GM18870 (cell line): ENCODE results near the gene GALNT5.

Source experiments
- ATAC-seq: cut with Tn5 transposase; IDR thresholded peaks from one replicate; pipeline ENCODE4 v1.9.1; 2021; ENCODE audit warnings: moderate library complexity; ENCODE audit not compliant: unreplicated experiment

The GALNT5 gene

DNA sequence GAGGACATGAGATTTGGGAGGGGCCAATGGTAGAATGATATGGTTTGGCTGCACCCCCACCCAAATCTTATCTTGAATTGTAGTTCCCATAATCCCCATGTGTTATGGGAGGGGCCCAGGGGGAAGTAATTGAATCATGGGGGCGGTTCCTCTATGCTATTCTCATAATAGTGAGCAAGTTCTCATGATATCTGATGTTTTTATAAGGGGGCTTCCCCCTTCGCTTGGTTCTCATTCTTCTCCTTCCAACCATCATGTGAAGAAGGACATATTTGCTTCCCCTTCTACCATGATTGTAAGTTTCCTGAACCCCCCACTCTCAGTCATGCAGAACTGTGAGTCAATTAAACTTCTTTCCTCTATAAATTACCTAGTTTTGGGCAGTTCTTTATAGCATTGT is 105.1 kb downstream of the GALNT5 start:
- ATAC-seq = no peak

DNA sequence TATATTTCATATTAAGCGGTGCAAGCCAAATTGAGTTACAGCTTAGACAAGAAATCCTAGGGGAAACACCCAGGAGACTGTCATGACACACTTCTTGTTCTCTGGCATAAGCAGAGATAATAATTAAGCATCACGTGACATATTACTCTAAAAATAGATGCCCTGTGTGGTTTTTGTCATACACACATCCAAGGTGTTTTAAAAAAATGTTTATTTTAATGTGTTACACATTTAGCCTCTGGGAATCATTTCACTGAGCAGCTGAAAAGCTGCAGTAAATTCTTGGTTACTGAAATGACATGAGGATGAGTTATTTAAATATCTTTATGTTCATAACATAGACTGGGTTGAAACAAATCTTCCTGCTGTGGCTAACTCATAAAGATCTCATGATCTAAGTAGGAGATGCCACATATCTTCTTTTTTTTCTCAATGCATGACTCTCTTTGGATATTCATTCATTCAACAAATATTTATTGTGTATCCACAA is 106.2 kb downstream of the GALNT5 start:
- ATAC-seq = peak; percentile 72
